K562 (cell line): ENCODE measurements around the gene MARK2. TPM values are rescaled to one million over a fixed set of nuclear protein-coding genes. Genes with fewer than 3 reads are reported as not detected.

Experiments
- CAMTA2 ChIP-seq: fragments of 250-450 bp; sonication (Bioruptor Pico); conservative IDR thresholded peaks from 2 replicates; pipeline ENCODE4 v1.5.1; 2022
- CREBBP ChIP-seq: IDR thresholded peaks from one replicate; pipeline ENCODE4 v1.6.1; 2012; ENCODE audit warnings: low read depth, mild to moderate bottlenecking, control low read depth, inconsistent platforms, low read length
- ESRRA ChIP-seq: fragments of 450-650 bp; IDR thresholded peaks from 2 replicates; pipeline ENCODE4 v1.6.1; 2014; ENCODE audit warnings: low read depth, mild to moderate bottlenecking, moderate library complexity, borderline replicate concordance
- FOXJ3 ChIP-seq: sonication (generic); formaldehyde crosslinking; IDR thresholded peaks from 2 replicates; pipeline ENCODE4 v1.4.0; 2020; ENCODE audit warnings: mild to moderate bottlenecking, missing genetic modification reagents
- HDAC8 ChIP-seq: fragments of 450-650 bp; IDR thresholded peaks from 2 replicates; pipeline ENCODE4 v1.6.1; 2016; ENCODE audit warnings: mild to moderate bottlenecking, missing genetic modification characterization, moderate library complexity, missing compliant biosample characterization
- MBD1 ChIP-seq: fragments of 250-450 bp; sonication (Bioruptor Pico); IDR thresholded peaks from 2 replicates; pipeline ENCODE4 v1.8.0; 2022; ENCODE audit warnings: inconsistent platforms
- MTA2 ChIP-seq: fragments of 450-650 bp; IDR thresholded peaks from 2 replicates; pipeline ENCODE4 v1.6.1; 2016; ENCODE audit warnings: low read depth
- PRDM10 ChIP-seq: fragments of 450-650 bp; IDR thresholded peaks from 2 replicates; pipeline ENCODE4 v1.6.1; 2018; ENCODE audit not compliant: partially characterized antibody
- SETDB1 ChIP-seq: IDR thresholded peaks from one replicate; pipeline ENCODE4 v1.6.1; 2012; ENCODE audit warnings: low read length, control low read depth, inconsistent platforms
- SMAD2 ChIP-seq: fragments of 150-350 bp; IDR thresholded peaks from 2 replicates; pipeline ENCODE4 v1.6.1; 2014; ENCODE audit warnings: low read depth, mild to moderate bottlenecking, low read length
- THRAP3 ChIP-seq: fragments of 450-650 bp; IDR thresholded peaks from 2 replicates; pipeline ENCODE4 v1.6.1; 2016; ENCODE audit warnings: mild to moderate bottlenecking, inconsistent platforms, borderline replicate concordance
- USF2 ChIP-seq: sonication (generic); formaldehyde crosslinking; IDR thresholded peaks from 2 replicates; pipeline ENCODE4 v1.5.0; 2020; ENCODE audit warnings: missing genetic modification reagents
- ZBTB49 ChIP-seq: sonication (generic); formaldehyde crosslinking; IDR thresholded peaks from 2 replicates; pipeline ENCODE4 v1.8.0; 2022; ENCODE audit warnings: missing genetic modification reagents, mild to moderate bottlenecking, borderline replicate concordance
- ZNF324 ChIP-seq: fragments of 250-450 bp; sonication (Bioruptor Pico); IDR thresholded peaks from 2 replicates; pipeline ENCODE4 v1.4.0; 2020; ENCODE audit warnings: mild to moderate bottlenecking
- ZNF518B ChIP-seq: fragments of 250-450 bp; sonication (Bioruptor Pico); IDR thresholded peaks from 2 replicates; pipeline ENCODE4 v1.5.0; 2021; ENCODE audit warnings: mild to moderate bottlenecking, moderate library complexity
- polyA plus RNA-seq, 8 experiments: library from polyadenylated mRNA; depleted of rRNA in 4 of 8; stranded (reverse) in 5 of 8; unstranded in 3 of 8; fragments of >200 nt; fragmentation: Nextera tagmentation in 2 of 8; fragmentation: Illumina TruSeq in 1 of 8; extraction: Ambion mirVana in 2 of 8; extraction: Trizol in 1 of 8; gene quantifications; 2 replicates each; pipeline versions ENCODE4 v1.2.1 to v1.2.3, GENCODE V29; 2011 to 2014; ENCODE audit warnings: inconsistent platforms in 1 of 8, missing spikeins in 1 of 8
- total RNA-seq, 7 experiments: library from RNA; depleted of rRNA in 6 of 7; stranded (reverse); fragments of >200 nt in 6 of 7; fragmentation: Illumina TruSeq in 2 of 7; extraction: Trizol in 2 of 7; gene quantifications; 2 replicates each; pipeline versions ENCODE4 v1.2.1 to v1.2.3, GENCODE V29; 2011 to 2021; ENCODE audit warnings: low replicate concordance in 1 of 7

The MARK2 gene
- total and polyA plus RNA-seq, 9 of the 15 experiments (the other 6 are each of a cell fraction or from before 2014, with no cell fraction given), result 0.32 to 43.5 (median 15.1) TPM

- TF ChIP-seq MBD1 (CRISPR knock-in tag), result no peak
- TF ChIP-seq FOXJ3 (CRISPR knock-in tag), result no peak
- no peak for TF ChIP-seq CAMTA2 (CRISPR knock-in tag)
- no peak for TF ChIP-seq ZNF324 (CRISPR knock-in tag)
- TF ChIP-seq SETDB1, result no peak
- TF ChIP-seq USF2 (CRISPR knock-in tag), result no peak
- TF ChIP-seq ZNF518B (CRISPR knock-in tag), result no peak
- no peak for TF ChIP-seq HDAC8 (tag)
- TF ChIP-seq SMAD2, result no peak
- no peak for TF ChIP-seq THRAP3
- no peak for TF ChIP-seq ZBTB49 (CRISPR knock-in tag)
- no peak for TF ChIP-seq CREBBP
- TF ChIP-seq MTA2, result no peak
- TF ChIP-seq ESRRA, result no peak
- TF ChIP-seq PRDM10, result peak; percentile 18
These were observed 25.1 kb upstream of the MARK2 start (continued) for GRCh38 chr11:63813563-63814382.
